HL-60/S4 (cell line): Measurements from ENCODE around the gene KDM2A.
"Not testable (repeated sequence)": the region's sequence is repeated elsewhere in the genome, so short reads cannot be mapped to it uniquely, and the experiment has no call there.

ENCODE experiments used
- in situ Hi-C: fragments of 300-500 bp; cut with MboI; formaldehyde crosslinking; loops from 2 replicates; pipeline ENCODE4 v1.14.3; 2022; ENCODE audit warnings: low sequenced_read_pairs

The KDM2A gene

GRCh38 chr11:67233584-67234190 is 114.6 kb downstream of the KDM2A start:
- in situ Hi-C loops, result no loop called here

DNA sequence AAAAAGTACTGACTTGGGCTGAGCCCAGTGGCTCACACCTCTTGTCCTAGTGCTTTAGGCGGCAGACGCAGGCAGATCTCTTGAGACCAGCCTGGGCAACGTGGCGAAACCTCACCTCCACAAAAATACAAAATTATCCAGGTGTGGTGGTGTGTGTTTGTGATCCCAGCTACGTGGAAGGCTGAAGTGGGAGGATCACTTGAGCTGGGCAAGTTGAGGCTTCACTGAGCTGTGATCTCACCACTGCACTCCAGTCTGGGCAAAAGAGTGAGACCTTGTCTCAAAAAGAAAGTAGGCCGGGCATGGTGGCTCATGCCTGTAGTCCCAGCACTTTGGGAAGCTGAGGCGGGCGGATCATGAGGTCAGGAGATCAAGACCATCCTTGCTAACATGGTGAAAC is 115.5 kb downstream of the KDM2A start:
- in situ Hi-C loops, result not testable (repeated sequence)

DNA sequence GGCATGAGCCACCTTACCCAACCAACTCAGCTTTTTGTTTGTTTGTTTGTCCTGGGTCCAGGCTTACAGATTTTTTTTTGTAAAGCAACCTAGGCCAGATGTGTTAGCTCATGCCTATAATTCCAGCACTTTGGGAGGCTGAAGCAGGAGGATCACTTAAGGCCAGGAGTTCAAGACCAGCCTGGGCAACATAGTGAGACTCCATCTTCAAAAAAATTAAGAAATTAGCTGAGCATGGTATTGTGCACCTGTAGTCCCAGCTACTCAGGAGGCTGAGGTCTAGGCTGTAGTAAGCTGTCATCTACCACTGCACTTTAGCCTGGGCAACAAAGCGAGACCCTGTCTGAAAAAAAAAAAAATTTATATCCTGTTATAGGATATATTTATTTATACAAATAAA is 118.5 kb downstream of the KDM2A start:
- in situ Hi-C loops, result no loop called here

DNA sequence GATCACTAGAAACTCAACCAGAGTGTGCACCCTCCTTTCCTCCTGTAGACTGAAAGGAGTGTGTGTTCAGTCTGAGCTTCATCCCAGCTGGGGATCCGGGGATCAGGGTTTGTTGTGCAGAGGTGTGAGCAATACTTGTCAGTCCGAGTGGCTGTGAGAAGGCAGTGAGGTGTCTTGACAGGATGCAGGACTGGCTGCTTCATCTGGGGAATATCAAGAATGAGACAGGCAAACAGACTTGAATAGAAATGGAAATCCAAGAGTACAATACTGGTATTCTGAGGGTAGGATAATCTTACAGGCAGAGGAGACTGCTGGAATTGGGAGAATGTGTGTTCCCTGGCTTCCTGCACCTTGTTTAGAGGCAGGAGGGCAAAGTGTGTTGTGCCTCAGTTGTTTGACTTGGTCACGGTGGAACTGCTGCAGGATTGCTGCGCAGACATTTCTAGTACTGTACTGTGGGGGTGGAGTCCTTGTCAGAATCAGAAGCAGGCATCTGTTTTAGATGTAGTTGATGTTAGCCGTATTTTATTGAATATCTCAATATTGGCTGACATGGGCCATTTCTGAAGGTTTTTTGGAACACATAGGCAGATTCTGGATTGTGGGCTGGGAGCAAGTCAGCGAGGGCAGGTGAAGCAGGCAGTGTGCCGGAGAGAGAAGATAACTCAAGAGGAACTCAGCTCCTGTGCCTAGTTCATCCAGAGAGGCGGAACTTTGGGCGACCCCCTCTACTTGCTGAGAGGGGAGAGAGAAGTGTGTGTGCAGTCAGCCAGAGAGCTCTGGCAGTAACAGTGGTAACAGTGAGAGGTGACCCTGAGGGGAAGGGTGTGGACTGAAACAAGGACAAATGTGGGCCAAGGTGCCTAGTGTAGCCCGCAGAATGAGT is 120.1 kb downstream of the KDM2A start:
- in situ Hi-C loops, result no loop called here

DNA sequence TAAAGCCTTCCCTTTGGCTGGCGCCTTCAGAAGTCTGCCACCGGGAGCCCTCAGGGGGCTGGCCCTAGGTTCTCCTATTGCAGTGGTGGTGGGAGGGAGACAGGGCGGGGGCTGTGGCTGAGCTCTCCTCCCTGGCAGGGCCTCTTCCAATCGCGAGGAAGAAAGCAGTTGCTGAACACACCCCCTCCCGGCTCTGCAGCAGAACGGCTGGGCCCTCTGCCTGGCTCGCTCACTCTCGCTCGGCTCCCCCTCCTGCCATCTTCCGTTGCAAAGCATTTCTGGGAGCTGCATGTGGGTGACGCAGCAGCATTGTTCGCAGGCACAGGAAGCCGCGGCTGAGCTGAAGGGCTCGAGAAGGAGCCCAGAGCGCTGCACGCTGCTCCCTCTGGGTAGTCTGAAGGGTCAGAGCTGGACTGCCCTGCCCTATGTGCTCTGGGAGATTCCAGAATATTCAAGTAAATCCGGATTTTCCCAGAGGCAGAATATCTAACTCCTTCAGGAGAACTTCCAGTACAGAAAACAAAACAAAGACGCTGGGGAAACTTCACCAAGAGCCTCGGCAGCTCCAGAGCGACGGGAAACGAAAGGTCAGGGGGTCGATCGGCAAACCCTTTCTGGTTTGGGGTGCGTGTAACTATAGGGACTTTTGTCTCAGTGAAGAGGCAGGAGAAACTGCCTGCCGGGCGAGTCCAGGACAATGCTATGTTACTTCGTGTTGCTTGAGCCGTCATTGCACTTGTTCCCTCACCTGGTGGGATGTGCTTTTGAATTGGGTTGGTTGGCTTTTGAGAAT is 120.9 kb downstream of the KDM2A start:
- in situ Hi-C loops, result no loop called here

DNA sequence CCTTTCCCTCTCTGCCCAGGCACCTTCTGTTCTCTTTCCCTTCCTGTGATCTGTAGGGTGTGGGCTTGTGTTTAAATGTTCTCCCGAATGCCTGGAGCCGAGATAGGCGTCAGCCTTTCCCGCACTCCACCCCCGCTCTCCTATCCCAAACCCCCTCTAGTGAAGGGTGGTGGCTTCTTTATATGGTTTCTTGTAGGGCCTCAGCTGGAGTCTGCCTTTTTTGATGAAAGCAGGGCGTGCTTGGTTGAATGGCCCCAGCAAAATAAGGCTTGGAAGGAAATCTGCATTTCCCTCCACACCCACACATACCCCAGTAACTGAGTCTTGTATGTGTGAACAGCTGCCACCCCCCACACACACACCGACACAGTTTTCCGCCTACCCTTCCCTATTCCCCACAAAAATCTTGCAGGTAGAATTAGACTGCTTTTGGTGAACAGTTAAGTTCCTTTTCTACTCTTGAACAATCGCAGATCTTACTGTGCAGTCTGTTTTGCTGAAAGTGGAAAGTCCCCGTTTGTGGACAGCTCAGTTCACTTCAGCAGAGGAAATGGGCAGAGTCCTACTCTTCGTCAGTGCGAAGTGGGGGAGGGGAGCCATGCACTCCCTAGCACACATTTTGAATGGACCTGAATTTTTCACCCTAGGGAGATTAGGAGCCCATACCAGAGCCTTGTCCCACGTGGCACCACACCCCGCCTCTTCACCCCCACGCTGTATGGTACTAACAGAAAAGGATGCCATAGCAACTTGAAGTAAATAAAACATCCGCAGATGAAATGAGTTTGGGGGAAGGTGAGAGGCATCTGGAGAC is 121.7 kb downstream of the KDM2A start:
- in situ Hi-C loops, result no loop called here

- in situ Hi-C loops, result no loop called here
Measured at GRCh38 chr11:67242548-67242947, 123.5 kb downstream of the KDM2A start.

DNA sequence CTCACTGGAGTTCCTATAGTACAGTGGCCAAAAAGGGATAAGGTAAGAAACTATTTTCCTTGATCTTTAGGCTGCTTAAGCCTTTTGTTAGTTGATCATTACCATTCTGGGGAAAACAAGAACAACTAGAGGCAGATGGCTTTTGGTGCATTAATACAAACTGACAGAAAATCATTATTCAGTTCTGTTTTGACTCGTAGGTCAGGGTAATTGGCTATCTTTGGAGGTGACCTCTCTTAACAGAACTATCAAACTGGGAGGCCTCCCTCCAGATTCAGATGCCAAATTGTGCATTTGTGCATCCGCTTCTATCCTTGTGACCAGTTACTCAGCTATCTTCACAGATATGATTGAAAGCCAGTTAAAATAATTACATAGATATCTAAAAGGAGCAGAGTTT is 124.0 kb downstream of the KDM2A start:
- in situ Hi-C loops, result no loop called here

DNA sequence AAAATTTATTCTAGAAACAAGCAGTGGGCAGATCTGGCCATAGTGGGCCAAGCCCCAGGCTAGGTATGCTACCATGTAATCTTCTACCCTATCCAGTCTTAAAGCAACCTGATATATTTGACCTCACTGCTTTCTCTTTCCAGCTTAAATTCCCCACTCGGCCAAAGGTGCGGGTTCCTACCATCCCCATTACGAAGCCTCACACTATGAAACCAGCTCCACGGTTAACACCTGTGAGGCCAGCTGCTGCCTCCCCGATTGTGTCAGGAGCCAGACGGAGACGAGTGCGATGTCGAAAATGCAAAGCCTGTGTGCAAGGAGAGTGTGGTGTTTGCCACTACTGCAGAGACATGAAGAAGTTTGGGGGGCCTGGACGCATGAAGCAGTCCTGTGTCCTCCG is 126.0 kb downstream of the KDM2A start:
- in situ Hi-C loops, result no loop called here

- in situ Hi-C loops, result no loop called here
Measured at GRCh38 chr11:67247946-67248550, 129.0 kb downstream of the KDM2A start.

- in situ Hi-C loops, result no loop called here
Measured at GRCh38 chr11:67248653-67249052, 129.6 kb downstream of the KDM2A start.

GRCh38 chr11:67250059-67251043 is 131.3 kb downstream of the KDM2A start:
- in situ Hi-C loops, result no loop called here

DNA sequence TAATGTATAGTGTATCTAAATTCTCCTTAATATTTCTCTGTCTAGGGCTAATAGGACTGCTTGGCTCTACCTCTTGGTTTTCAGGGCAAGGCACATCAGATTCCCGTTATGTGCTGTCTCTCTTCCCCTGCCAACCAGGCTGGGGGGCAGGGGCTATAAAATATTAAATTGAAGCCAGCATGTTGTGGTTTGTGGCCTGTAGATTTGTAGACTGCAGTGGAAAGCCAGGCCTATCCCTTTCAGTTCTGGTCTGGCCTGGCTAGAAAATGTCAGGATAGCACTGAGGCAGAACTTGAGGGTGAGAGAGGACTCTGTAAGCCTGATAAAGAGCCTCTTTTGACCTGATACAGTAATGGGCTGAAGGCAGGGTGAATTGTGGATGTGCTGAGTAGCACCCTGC is 132.8 kb downstream of the KDM2A start:
- in situ Hi-C loops, result no loop called here

GRCh38 chr11:67252831-67253239 is 133.8 kb downstream of the KDM2A start:
- in situ Hi-C loops, result no loop called here

- in situ Hi-C loops, result no loop called here
Measured at GRCh38 chr11:67253872-67254624, 135.0 kb downstream of the KDM2A start.

GRCh38 chr11:67254798-67255197 is 135.7 kb downstream of the KDM2A start:
- in situ Hi-C loops, result no loop called here

DNA sequence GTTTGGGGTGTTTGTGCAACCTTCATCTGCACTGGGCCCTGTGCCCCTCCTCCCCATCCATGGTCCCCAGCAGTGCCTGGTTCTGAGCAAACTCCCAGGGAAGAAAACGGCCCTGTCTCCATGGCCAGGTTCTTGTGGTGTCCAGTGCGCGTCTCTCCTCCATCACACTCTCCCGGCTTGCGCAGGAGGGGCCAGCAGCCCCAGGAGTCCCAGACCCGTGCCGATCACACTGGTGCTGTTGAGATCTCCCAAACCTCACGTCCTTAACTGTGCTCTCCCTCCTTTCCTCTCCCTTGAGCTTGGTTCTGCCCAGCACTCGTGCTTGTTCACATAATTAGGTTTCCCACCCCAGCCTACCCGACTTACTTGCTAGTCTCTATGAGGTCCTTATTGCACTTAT is 136.3 kb downstream of the KDM2A start:
- in situ Hi-C loops, result no loop called here

- in situ Hi-C loops, result no loop called here
Measured at GRCh38 chr11:67255864-67256263, 136.8 kb downstream of the KDM2A start.
